ENCODE data around the gene NBEAL2. TPM values are rescaled to one million over a fixed set of nuclear protein-coding genes. Genes with fewer than 3 reads are reported as not detected.
"Not testable (repeated sequence)": the region's sequence is repeated elsewhere in the genome, so short reads cannot be mapped to it uniquely, and the experiment has no call there.

Gene NBEAL2
- polyA plus RNA-seq, 4 donors = 25.5 to 51.8 (median 40.5) TPM

GRCh38 chr3:47031041-47031440, 51.6 kb downstream of the NBEAL2 start:
- not testable (repeated sequence) for DNase-seq (ENCODE audit: low read depth in 4 of 4, low spot score in 2 of 4)

DNA sequence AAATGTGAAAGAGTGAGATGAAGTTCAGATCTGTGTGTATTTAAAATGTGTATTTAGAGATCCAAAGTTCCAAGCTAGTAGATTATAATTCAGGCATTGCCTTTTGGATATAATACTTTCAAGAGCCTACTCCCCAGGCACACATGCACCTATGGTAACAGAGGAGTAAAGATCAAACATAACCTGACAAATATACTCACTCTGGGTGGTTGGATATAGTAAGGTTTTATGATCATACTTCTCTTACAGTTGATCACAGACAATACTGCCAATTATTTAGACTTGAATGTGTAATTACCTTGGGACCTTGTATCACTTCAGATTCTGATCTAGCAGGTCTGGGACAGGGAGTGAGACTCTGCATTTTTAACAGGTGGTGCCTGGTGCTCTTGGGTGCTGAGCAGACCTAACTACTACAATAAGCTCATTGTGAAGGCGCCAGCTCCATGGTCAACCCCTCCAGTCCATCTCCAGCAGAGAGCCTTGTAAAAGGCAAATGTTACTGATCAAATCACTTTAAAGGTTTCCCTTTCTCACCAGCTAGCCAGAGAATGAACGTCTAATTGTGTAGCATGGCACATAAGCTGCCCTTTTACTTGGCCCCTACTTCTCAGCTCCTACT, 55.5 kb downstream of the NBEAL2 start:
- DNase-seq (ENCODE audit: low read depth in 4 of 4, low spot score in 2 of 4) = no peak

- no peak for DNase-seq (ENCODE audit: low read depth in 4 of 4, low spot score in 2 of 4)
These were observed 56.2 kb downstream of the NBEAL2 start for GRCh38 chr3:47035645-47036044.

DNA sequence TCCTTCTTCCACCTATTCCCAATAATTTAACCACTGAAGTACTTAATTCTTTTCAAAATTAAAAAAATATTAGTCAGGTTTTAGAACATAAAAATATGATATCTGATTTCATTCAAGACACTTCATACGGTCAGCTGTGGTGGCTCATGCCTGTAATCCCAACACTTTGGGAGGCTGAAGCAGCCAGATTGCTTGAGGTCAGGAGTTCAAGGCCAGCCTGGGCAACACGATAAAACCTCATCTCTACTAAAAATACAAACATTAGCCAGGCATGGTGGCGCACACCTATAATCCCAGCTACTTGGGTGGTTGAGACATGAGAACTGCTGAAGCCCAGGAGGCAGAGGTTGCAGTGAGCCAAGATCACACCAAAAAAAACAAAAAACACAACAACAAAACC, 56.7 kb downstream of the NBEAL2 start:
- no peak for DNase-seq (ENCODE audit: low read depth in 4 of 4, low spot score in 2 of 4)

GRCh38 chr3:47037302-47037701, 57.8 kb downstream of the NBEAL2 start:
- DNase-seq (ENCODE audit: low read depth in 4 of 4, low spot score in 2 of 4) = not testable (repeated sequence)

- no peak for DNase-seq (ENCODE audit: low read depth in 4 of 4, low spot score in 2 of 4)
These were observed 61.6 kb downstream of the NBEAL2 start for GRCh38 chr3:47041114-47041513.

GRCh38 chr3:47042231-47042791, 62.8 kb downstream of the NBEAL2 start:
- DNase-seq (ENCODE audit: low read depth in 4 of 4, low spot score in 2 of 4) = peak in 2 of 4 donors; percentile 6 to 8

DNA sequence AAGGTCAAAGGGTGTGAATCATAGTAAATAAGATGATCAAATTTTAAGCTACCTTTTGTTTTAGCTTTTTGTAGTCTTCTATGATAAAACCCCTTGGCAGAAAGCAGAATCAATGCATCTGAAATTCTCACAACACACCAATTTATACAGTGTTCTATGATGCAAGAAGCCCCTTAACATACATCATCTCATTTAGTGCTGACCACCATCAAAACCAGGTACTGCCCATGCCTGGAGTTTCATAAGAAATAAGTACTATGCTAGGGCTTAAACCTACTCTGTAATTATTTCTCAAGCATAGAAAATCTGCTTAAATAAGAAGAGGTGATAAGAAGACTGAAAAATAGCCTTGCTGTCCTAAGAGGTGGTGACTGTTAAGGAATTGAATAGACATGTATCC, 67.6 kb downstream of the NBEAL2 start:
- DNase-seq (ENCODE audit: low read depth in 4 of 4, low spot score in 2 of 4) = no peak

DNA sequence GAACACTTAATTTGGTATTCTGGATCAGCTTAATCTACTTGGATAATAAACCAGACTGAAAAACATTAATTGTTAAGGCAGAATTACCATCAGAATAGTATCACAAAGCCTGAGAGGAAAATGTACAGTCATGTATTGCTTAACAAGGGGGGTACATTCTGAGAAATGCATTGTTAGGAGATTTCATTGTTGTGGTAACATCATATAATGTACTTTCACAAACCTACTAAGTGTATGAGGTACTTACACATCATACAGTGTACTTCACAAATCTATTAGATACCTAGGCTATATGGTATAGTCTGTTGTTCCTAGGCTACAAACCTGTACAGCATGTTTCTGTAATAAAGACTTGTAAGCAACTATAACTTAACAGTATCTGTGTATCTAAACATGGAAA, 68.2 kb downstream of the NBEAL2 start:
- no peak for DNase-seq (ENCODE audit: low read depth in 4 of 4, low spot score in 2 of 4)

DNA sequence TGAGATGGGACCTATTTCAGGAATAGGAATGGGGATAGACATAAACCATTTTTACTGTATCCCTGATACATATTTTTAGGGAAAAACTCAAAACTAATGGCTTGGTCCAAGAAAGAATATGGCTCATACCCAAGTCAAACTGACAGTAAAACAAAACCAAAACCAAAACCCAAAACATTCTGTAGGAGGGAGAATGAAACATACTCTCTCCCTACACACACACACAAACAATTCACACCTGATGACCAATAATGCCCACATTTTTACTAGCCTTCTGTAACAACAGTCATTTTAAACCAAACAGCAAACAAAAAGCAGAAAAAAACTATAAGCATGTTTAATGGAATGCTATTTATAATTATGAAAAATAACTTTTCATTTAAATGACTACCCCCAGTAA, 74.9 kb downstream of the NBEAL2 start:
- DNase-seq (ENCODE audit: low read depth in 4 of 4, low spot score in 2 of 4) = no peak

- DNase-seq (ENCODE audit: low read depth in 4 of 4, low spot score in 2 of 4) = no peak
These were observed 77.2 kb downstream of the NBEAL2 start for GRCh38 chr3:47056705-47057104.

- no peak for DNase-seq (ENCODE audit: low read depth in 4 of 4, low spot score in 2 of 4)
These were observed 77.8 kb downstream of the NBEAL2 start for GRCh38 chr3:47057212-47057671.

Other genes starting within 250 kb of the NBEAL2 start
- 10 to 100 TPM; 23.7 to 27.6 (median 24.9) TPM for gene MYL3, start 116.2 kb upstream of the NBEAL2 start, polyA plus RNA-seq (ENCODE audit: insufficient read length in 4 of 4)
- gene PTH1R, start 101.9 kb upstream of the NBEAL2 start, polyA plus RNA-seq (ENCODE audit: insufficient read length in 4 of 4) = 100 to 1,000 TPM; 181 to 236 (median 230) TPM
- gene CCDC12, start 2.9 kb upstream of the NBEAL2 start, polyA plus RNA-seq (ENCODE audit: insufficient read length in 4 of 4) = 10 to 100 TPM; 52.4 to 67.5 (median 57.7) TPM
- 10 to 100 TPM; 56.2 to 70.0 (median 68.1) TPM for gene SETD2, start 184.4 kb downstream of the NBEAL2 start, polyA plus RNA-seq (ENCODE audit: insufficient read length in 4 of 4)

Measured in left renal cortex interstitium (tissue), 4 donors.